ENCODE results near the gene MRPL33.

Gene MRPL33

GRCh38 chr2:27814758-27815157 is 43.2 kb downstream of the MRPL33 start:
- no peak for DNase-seq (ENCODE audit: low read depth, low spot score)
- POLR2A ChIA-PET, result no interaction called here
- CTCF ChIA-PET, result interaction anchor here (1.3 to 1.9 kb wide), 3 partner anchors 10 to 639 kb away, joined by 3 to 4 read pairs (median 3); no protein-coding TSS in a partner anchor
- no peak overlapping the region for H3K4me3 ChIP-seq (ENCODE audit: low read depth, low read length)
- no peak for TF ChIP-seq CTCF (IDR thresholded peaks at IDR 0.05; ENCODE audit: insufficient read depth, low read length, missing control alignments)

- ChIA-PET CTCF (no interaction called here), POLR2A (no interaction called here)
- DNase-seq (ENCODE audit: low read depth, low spot score), result no peak
- H3K4me3 ChIP-seq (ENCODE audit: low read depth, low read length), result no peak overlapping the region
- TF ChIP-seq CTCF (IDR thresholded peaks at IDR 0.05; ENCODE audit: insufficient read depth, low read length, missing control alignments), result no peak
These were observed 44.4 kb downstream of the MRPL33 start for GRCh38 chr2:27815860-27816438.

- ChIA-PET CTCF (interaction anchor here (0.7 to 0.8 kb wide), 2 partner anchors 12 to 41 kb away, joined by 3 read pairs; no protein-coding TSS in a partner anchor), POLR2A (no interaction called here)
- no peak for TF ChIP-seq CTCF (IDR thresholded peaks at IDR 0.05; ENCODE audit: insufficient read depth, low read length, missing control alignments)
- no peak overlapping the region for H3K4me3 ChIP-seq (ENCODE audit: low read depth, low read length)
- no peak for DNase-seq (ENCODE audit: low read depth, low spot score)
These were observed 50.5 kb downstream of the MRPL33 start for GRCh38 chr2:27822049-27822448.

GRCh38 chr2:27823135-27823534 is 51.6 kb downstream of the MRPL33 start:
- CTCF ChIA-PET, result no interaction called here
- H3K4me3 ChIP-seq (ENCODE audit: low read depth, low read length), result no peak overlapping the region
- TF ChIP-seq CTCF (IDR thresholded peaks at IDR 0.05; ENCODE audit: insufficient read depth, low read length, missing control alignments), result no peak
- no peak for DNase-seq (ENCODE audit: low read depth, low spot score)
- POLR2A ChIA-PET, result no interaction called here

GRCh38 chr2:27823569-27823968 is 52.0 kb downstream of the MRPL33 start:
- ChIA-PET CTCF (no interaction called here), POLR2A (no interaction called here)
- DNase-seq (ENCODE audit: low read depth, low spot score), result no peak
- no peak for TF ChIP-seq CTCF (IDR thresholded peaks at IDR 0.05; ENCODE audit: insufficient read depth, low read length, missing control alignments)
- H3K4me3 ChIP-seq (ENCODE audit: low read depth, low read length), result no peak overlapping the region

GRCh38 chr2:27824401-27824800 is 52.9 kb downstream of the MRPL33 start:
- H3K4me3 ChIP-seq (ENCODE audit: low read depth, low read length), result no peak overlapping the region
- CTCF ChIA-PET, result no interaction called here
- no peak for DNase-seq (ENCODE audit: low read depth, low spot score)
- TF ChIP-seq CTCF (IDR thresholded peaks at IDR 0.05; ENCODE audit: insufficient read depth, low read length, missing control alignments), result no peak
- POLR2A ChIA-PET, result no interaction called here

All from AG04449 (cell line).